Type B pancreatic cell (in vitro differentiated cells): Measurements from ENCODE around the gene BMP8B. TPM values are rescaled to one million over a fixed set of nuclear protein-coding genes. Genes with fewer than 3 reads are reported as not detected.
"Not testable (repeated sequence)": the region's sequence is repeated elsewhere in the genome, so short reads cannot be mapped to it uniquely, and the experiment has no call there.

Source experiments
- DNase-seq: peaks from one replicate; pipeline ENCODE4 v3.0.0; 2021; ENCODE audit warnings: mixed read lengths; ENCODE audit not compliant: unreplicated experiment; ENCODE audit errors: extremely low spot score
- H3K27ac Mint-ChIP-seq: 2 replicates; pipeline ENCODE4 v1.8.0; 2021; ENCODE audit warnings: mild to moderate bottlenecking, mixed read lengths
- H3K27me3 Mint-ChIP-seq: 2 replicates; pipeline ENCODE4 v1.8.0; 2021; ENCODE audit warnings: mixed read lengths
- H3K36me3 Mint-ChIP-seq: 2 replicates; pipeline ENCODE4 v1.8.0; 2021; ENCODE audit warnings: mixed read lengths
- H3K4me1 Mint-ChIP-seq: one replicate; pipeline ENCODE4 v1.8.0; 2021; ENCODE audit warnings: mixed read lengths; ENCODE audit not compliant: unreplicated experiment
- H3K4me3 Mint-ChIP-seq: 2 replicates; pipeline ENCODE4 v1.8.0; 2021; ENCODE audit warnings: mild to moderate bottlenecking, mixed read lengths
- H3K9me3 Mint-ChIP-seq: 2 replicates; pipeline ENCODE4 v1.8.0; 2021; ENCODE audit warnings: mixed read lengths
- CTCF ChIP-seq: fragments of 200-600 bp; sonication (generic); conservative IDR thresholded peaks from 2 replicates; pipeline ENCODE4 v1.5.0; 2021; ENCODE audit warnings: antibody characterized with exemption, mild to moderate bottlenecking
- total RNA-seq: library from RNA; stranded (reverse); gene quantifications from 2 replicates; pipeline ENCODE4 v1.2.1, GENCODE V29; 2021; ENCODE audit warnings: low replicate concordance

BMP8B gene
- total RNA-seq, 1 donor from 2014 or later = 1.5 TPM

GRCh38 chr1:39782103-39782502 is 6.6 kb downstream of the BMP8B start:
- Mint-ChIP-seq H3K27me3 (peaks cover 53% of the 10 kb centered on the region), H3K27ac (no peak overlapping the region), H3K36me3 (no peaks in the 10 kb centered on the region), H3K4me1 (no peaks in the 10 kb centered on the region), H3K4me3 (no peak overlapping the region), H3K9me3 (no peaks in the 10 kb centered on the region)
- DNase-seq = no peak
- no peak for TF ChIP-seq CTCF

- no peaks in the 10 kb centered on the region for H3K9me3 Mint-ChIP-seq
- no peak overlapping the region for H3K27ac Mint-ChIP-seq
- no peak for DNase-seq
- peaks cover 52% of the 10 kb centered on the region for H3K27me3 Mint-ChIP-seq
- H3K4me1 Mint-ChIP-seq = no peaks in the 10 kb centered on the region
- H3K36me3 Mint-ChIP-seq = no peaks in the 10 kb centered on the region
- no peak for TF ChIP-seq CTCF
- H3K4me3 Mint-ChIP-seq = no peak overlapping the region
Observed at GRCh38 chr1:39781349-39781715, 7.3 kb downstream of the BMP8B start.

GRCh38 chr1:39779821-39780220 is 8.8 kb downstream of the BMP8B start:
- H3K27me3 Mint-ChIP-seq = peaks cover 47% of the 10 kb centered on the region
- no peak for DNase-seq
- H3K27ac Mint-ChIP-seq = no peak overlapping the region
- no peak for TF ChIP-seq CTCF
- no peak overlapping the region for H3K4me3 Mint-ChIP-seq
- H3K9me3 Mint-ChIP-seq = no peaks in the 10 kb centered on the region
- H3K36me3 Mint-ChIP-seq = no peaks in the 10 kb centered on the region
- H3K4me1 Mint-ChIP-seq = no peaks in the 10 kb centered on the region

GRCh38 chr1:39779137-39779536 is 9.5 kb downstream of the BMP8B start:
- no peak for TF ChIP-seq CTCF
- H3K4me3 Mint-ChIP-seq = no peak overlapping the region
- H3K27me3 Mint-ChIP-seq = peaks cover 47% of the 10 kb centered on the region

GRCh38 chr1:39778463-39779099 is 10.1 kb downstream of the BMP8B start:
- not testable (repeated sequence) for H3K27ac Mint-ChIP-seq, H3K9me3 Mint-ChIP-seq, H3K36me3 Mint-ChIP-seq, H3K4me1 Mint-ChIP-seq, H3K4me3 Mint-ChIP-seq, DNase-seq
- H3K27me3 Mint-ChIP-seq = peaks cover 41% of the 10 kb centered on the region

More at GRCh38 chr1:39779137-39779536, 9.5 kb downstream of the BMP8B start:
- no peaks in the 10 kb centered on the region for H3K36me3 Mint-ChIP-seq
- no peaks in the 10 kb centered on the region for H3K4me1 Mint-ChIP-seq
- DNase-seq = no peak
- no peak overlapping the region for H3K27ac Mint-ChIP-seq
- H3K9me3 Mint-ChIP-seq = no peaks in the 10 kb centered on the region

GRCh38 chr1:39777896-39778295 is 10.8 kb downstream of the BMP8B start:
- not testable (repeated sequence) for H3K9me3 Mint-ChIP-seq, DNase-seq, H3K27ac Mint-ChIP-seq, H3K36me3 Mint-ChIP-seq, H3K4me1 Mint-ChIP-seq, H3K4me3 Mint-ChIP-seq
- peaks cover 35% of the 10 kb centered on the region for H3K27me3 Mint-ChIP-seq

- Mint-ChIP-seq H3K27me3 (peaks cover 32% of the 10 kb centered on the region), H3K4me1 (no peaks in the 10 kb centered on the region), H3K4me3 (no peak overlapping the region), H3K9me3 (no peaks in the 10 kb centered on the region), H3K27ac (no peak overlapping the region), H3K36me3 (no peaks in the 10 kb centered on the region)
- no peak for DNase-seq
- no peak for TF ChIP-seq CTCF
Observed at GRCh38 chr1:39777306-39777705, 11.4 kb downstream of the BMP8B start.
